ENCODE data around the gene CHN2.

The CHN2 gene

DNA sequence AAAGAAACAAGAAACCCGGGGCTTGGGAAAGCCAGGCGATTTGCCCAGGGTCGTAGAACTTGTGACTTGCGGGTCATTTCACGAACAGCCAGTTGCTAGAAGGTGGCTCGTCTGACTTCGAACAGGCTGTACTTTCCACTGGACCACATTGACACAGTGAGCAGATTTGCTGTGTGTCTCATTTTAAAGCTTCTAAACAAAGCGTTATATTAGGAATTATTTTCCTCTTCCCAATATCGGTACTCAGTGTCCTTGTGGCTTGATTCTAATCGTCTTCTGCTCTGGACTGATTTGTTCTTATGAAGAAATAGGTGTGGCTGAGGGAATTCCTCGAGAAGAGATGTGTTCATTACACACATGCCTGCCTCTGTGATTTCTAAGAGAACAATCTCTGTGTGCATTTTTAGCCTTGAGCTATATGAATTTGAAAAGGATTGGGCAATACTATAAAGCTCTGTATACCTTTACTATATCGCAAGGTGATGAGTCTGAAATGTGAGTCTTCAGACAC lies 219.1 kb downstream of the CHN2 start:
- no peak for DNase-seq

DNA sequence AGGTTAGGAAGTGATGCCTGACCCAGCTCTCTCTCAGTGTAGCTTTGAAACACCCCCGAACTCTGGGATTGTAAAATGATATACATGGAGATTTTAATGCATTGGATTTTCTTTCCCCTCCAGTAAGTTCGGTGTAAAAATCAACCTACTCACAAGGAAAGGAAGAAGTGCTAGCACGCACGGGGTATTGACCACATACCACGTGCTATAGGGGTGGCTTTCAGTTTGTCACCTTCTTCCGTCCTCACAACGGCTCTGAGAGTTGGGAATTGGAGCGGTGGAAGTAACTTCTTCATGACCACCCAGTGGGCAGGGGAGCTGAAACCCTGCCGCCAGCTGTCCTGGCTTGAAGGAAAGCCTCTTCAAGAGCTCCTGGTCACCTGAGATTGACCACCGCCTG lies 219.6 kb downstream of the CHN2 start:
- DNase-seq, result no peak

DNA sequence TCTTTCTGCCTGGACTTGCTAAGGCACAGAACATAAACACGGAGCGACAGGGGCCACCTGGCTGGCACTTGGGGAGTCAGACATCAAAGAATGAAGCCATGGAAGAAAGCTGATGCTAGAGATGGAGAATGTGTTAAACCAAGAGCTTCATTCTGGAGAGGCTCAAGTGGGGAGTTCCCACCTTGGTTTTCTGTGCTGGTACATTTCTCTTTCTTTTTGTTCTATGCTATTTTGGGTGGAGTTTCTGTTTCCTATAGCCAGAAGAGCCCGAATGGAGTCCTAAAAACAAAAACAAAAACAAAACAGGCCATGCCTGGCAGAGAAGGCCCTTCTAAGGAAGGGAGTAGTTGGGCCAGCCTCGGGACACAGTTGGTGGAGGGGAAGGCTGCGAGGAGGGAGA lies 220.6 kb downstream of the CHN2 start:
- no peak for DNase-seq

DNA sequence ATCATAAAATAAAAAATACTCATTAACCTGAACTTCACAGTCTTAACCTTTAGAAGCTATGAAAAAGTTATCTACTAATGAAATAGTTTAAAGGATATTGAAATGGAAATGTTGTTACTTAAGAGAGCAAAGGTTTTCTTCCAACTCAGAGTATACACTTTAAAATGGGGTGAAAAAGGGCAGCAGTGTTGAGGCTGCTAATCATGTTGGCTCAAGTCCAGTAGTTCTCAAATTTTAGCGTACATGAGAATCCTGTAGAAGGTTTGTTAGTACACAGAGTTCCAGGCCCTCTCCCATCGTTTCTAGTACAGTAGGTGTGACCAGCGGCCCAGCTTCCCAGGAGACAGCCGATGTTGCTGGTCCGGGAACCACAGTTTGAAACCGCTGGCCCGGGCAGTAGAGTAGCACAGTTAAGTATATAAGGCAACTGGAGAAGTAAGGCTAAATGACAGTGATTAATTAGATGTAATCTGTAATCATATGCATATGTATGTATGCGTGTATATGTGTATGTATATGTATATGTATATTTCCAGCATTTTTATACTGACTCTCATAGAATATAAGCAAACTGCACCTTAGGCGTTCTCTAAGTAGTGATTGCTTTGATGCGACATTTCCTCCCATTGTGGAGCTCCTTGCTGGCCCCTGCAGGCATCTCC lies 221.8 kb downstream of the CHN2 start:
- DNase-seq, result no peak

DNA sequence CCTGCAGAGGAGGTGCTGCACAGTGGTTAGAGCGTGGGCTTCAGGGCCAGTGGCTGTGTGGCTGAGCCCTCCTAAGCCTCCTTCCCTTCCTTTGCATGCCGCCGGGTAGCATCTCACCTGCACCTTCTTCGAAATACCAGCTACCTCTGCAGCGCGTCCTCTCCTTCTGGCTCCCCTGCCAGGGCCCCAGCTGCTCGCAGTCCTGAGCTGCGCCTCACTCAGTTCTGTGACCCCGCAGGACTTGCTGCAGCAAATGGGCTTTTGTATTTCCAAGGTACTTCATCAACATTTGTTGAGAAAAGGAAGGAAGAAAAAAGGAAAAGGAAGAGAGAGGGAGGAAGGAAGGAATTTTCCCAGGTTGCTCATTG lies 222.3 kb downstream of the CHN2 start:
- DNase-seq, result no peak

DNA sequence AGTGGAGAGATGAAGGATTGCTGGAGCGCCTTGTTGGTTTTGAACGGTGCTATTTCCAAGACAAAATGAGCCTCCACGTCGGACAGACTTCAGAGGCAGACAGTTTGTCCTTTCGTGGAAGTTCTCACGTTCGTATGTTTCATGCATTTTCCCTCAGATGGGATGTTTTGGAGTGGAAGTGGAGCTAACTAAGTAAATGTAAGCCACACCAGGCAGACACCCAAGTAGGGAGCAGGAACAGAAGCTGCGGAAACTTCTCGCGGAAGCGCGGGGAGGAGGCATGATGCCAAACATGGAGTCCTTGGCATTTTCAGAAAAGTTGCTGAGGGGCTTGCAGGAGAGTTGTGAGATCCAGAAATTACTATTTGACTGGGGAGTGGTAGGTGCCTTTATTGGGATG lies 223.5 kb downstream of the CHN2 start:
- DNase-seq, result no peak

DNA sequence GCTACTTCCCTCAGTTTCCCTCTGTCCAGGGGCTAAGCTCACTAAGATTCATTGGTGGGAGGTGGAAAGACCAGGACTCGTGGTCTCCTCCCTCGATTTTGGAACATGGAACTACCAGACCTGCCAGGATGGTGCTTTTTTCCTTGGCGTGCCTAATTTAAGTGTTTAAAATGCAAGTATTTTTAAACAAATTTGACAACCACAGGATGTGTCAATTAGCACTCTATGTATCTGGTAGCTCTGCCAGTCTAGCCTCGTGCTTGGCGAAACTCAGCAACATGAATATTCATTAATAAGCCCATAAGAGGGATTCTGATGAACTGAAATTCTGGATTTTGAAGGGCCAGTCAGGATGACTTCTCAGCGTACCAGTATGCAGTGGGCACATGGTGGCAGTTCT lies 224.1 kb downstream of the CHN2 start:
- no peak for DNase-seq

DNA sequence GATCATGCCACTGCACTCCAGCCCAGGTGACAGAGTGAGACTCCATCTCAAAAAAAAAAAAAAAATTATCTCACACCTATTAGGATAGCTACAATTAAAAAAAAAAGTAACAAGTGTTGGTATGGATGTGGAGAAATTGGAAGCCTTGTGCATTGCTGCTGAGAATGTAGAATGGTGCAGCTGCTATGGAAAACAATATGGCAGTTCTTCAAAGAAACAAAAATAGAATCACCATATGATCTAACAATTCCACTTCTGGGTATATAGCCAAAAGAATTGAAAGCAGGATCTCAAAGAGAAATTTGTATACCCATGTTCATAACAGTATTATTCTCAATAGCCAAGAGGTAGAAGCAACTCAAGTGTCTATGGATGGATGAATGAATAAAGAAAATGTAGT lies 225.4 kb downstream of the CHN2 start:
- no peak for DNase-seq

DNA sequence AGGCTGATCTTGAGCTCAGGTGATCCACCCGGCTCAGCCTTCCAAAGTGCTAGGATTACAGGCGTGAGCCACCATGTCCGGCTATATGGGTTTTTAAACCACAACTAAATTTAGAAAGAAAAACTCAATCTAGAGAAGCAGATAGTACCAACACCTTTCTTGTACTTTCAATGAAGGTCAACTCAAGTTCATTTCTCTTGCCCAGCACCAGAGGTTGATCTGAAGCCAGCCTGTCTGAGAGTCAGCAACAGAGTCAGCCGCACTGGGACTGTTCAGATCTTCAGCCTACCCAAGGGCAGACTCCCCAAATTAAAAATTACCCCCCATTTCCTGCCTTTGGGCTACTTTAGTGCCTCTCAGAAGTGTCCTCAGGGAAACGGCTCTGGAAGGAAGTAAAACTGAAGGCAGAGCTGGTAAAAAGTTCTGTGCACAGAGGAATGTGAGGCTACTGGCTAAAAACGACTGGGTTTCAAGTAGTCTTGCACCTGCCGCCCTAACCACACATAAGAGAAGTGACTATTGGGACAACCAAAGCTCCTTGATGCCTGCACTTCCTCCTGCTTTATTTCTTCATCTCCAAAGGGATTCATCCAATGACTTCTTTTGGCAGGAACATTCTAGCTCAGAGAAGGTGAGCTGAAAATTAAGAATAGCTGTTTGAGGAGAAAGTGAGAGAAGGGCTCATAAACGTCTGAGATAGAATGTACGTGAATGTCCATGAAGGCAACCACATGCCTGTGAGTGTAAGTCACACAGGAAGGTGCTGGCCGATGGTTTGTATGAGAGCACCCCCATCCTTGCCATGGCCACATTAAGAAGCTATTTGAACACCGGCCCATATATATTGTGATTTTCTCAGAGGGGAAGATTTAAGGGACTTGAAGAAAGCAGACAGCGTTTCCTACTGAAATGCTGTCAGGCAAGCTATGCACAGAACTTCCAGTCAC lies 226.7 kb downstream of the CHN2 start:
- DNase-seq, result no peak

DNA sequence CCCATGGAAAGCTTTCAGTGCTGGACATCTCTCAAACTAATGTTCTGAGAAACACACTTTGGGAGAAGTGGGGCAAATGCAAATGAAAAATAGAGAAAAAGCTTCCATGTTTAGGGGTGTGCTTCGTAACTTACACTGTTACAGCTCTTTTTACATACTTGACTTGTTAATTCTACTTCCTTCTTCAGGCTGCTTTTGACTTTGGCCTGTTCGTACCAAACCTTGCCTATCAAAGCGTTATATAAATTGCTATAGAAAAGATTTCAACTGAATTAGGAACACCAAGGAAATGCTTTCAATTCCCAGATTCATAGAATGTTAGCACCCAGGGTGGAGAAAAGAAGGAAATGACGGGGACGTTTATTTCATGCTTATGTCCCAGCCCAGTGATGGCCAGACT lies 228.3 kb downstream of the CHN2 start:
- DNase-seq, result no peak

DNA sequence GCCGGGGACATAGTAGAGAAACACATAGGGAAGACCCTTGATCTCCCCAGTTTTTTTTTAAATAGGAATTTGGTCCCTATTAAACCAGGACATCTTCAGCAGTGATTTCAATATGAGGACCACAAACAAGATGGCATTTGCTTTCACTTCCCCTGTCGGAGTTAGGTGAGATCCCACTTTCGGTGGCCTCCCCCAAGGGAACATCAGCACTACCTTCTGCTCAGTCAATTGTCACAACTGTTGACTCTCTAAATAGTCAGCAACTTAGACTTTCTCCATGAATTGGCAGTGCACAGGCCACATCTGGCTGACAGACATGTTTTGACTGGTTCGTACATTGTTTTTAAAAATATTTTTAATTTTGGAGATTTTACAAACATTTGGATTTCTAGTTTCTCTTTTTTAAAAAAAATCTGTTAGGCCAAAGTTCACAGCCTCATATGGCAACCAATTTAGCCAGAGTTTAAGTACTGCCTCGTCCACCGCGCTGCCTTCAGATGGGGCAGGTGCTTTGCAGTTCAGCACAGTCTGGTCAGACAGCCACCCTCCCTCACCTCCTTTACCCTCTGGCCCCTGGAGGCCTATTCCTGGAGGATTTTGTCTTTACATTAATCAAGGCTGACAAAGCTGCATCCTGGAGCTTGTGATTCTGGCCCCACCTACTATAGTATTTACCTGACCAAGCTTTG lies 229.9 kb downstream of the CHN2 start:
- DNase-seq, result no peak

DNA sequence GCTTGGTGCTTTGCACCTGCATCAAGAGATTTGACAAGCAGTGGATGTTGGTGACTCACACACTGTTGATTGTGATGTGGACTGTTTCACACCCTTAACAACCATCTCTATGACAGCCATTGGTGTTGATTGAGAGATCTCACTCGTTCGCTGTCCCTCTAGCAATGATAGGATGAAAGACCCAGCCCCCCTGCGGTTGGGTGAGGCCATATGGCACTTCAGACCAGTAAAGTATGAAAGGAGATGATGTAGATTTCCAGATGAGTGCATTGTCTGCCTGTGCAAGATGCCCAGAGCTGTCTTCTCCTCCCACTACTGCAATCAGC lies 230.4 kb downstream of the CHN2 start:
- DNase-seq, result no peak

DNA sequence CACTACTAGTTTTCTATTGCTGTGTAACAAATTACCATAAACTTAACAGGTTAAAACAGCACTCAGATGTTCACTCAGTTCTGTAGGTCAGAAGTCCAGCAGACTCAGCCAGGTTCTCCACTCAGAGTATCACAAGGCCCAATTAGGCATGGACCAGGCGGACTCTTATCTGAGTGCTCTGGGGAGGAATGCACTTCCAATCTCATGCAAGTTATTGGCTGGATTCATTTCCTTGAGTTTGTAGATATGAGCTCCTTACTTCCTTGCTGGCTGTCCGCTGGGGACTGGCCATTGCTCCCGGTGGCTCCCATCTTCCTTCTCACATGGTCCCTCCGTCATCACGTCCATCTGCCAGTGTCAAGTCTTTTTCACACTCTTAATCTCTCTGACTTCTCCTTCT lies 232.0 kb downstream of the CHN2 start:
- DNase-seq, result no peak

DNA sequence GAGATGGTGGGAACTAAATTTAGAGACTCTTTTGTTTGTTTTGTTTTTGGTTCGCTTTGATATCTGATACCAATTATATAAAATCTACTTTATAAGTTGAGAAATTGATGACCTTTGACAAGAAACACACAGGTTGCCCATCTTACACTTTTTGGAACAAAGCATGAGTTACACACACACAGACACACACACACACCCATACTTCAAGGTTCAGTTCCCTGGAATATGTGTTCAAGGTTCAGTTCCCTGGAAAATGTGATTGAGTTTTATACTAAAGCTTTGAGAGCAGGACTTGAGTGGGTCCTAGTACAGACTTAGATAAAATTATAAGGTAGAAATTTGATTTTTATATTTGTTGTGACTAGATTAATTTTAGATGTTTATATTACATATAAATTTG lies 234.8 kb downstream of the CHN2 start:
- no peak for DNase-seq

DNA sequence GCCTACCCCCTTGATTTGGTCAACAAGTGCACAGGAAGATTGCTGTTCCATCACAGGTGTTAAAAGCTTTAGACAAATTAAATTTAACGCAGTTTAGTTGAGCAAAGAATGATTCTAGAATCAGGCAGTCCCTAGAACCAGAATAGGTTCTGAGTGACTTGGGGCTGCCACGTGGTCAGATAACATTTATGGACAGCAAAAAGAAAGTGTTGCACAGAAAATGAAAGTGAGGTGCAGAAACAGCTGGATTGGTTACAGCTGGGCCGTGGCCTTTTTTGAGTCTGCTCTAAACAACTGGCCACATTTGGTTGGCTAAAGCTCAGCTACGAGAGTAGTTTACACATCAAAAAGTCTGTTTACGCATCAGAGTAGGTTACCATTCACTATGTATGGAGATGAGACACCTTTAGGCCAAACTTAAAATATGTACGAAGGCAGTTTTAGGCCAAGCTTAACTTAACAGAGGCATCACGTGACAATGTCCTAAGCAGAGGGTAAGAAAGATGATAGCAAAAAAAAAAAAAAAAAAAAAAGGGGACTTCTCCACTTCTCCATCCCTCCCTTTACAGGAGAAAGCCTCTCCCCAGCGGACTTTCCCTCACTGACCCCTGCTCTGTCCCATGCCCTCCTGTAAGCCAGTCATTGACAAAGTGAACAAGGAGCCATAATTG lies 235.8 kb downstream of the CHN2 start:
- DNase-seq, result no peak

DNA sequence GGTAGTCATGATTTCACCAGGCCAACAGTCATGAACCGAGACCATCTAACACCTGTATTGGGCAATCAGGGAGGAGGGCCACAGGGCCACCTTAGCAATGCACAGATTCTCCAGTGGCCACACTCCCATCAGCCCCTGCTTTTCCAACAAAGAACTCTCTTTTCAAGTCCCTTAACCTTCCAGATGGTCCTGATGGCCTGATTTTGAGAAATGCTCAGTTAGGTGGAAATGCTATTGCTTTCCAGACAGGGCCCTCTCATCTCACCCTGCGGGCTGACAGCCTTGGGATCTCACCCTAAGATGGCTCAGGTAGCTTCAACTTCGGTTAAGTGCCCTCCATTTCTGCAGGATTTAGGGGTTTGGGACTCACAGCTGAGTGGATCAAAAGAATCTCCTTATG lies 237.1 kb downstream of the CHN2 start:
- DNase-seq, result no peak

DNA sequence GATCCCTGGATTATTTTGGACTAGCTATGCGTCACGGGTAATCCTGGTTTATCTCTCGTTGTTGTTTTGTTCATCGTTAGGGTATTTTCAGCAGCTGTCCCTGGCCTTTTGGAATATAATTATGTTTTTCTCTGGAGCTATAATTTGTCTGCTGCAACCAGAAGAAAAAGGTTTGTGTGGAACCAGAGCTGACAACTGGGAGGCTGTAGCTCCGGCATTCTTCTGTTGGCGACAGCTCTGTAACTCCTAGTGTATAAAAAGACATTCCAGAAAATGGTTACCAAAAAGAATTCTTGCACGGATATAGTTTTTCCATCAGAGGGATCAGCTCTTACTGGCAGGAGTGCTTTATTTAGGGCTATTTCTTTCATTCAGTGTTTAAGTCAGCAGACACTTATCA lies 238.1 kb downstream of the CHN2 start:
- DNase-seq, result no peak

DNA sequence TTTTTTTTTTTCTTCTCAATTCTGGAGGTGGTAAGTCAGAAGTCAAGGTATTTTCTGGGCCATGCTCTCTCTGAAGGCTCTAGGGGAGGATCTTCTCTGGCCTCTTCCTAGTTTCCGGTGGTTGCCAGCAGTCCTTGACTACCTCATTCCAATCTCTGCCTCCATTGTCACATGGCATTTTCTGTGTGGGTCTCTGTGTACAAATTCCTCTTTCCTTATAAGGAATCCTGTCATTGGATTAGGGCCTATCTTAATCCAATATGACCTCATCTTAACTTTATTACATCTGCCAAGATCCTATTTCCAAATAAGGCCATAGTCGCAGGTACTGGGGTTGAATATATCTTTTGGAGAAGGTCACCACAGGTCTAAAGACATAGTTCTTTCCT lies 239.8 kb downstream of the CHN2 start:
- no peak for DNase-seq

DNA sequence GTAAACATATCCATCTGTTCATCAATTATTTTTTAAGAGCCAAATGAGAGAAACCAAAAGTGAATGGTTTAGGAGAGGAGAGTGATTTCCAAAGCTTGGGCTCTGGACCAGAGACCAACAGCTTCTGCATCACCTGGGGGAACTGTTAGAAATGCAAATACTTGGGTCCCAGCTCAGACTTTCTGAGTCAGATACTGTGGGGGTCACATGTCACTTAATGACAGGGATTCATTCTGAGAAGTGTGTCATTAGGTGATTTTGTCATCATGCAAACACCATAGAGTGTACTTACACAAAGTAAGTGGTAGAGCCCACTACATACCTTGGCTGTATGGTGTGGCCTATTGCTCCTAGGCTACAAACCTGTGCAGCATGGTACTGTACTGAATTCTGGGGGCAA lies 240.6 kb downstream of the CHN2 start:
- no peak for DNase-seq

DNA sequence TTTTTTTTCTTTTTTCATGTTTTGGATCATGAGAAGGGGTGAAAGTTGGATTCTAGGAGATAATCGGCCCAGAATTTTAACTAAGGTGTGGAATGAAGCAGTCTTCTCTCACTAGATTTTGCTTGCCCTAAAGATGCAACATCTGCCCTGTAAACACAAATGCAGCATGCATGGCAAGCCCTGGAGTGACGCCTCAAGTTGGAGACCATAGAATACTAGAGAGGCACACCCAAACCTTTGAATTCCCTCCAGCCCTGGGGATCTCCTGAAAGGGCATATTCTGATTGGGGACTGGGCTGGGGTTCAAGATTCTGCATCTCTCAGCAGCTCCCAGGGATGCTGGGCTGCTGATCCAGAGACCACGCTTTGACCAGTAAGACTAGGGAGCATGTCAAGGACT lies 241.3 kb downstream of the CHN2 start:
- no peak for DNase-seq

DNA sequence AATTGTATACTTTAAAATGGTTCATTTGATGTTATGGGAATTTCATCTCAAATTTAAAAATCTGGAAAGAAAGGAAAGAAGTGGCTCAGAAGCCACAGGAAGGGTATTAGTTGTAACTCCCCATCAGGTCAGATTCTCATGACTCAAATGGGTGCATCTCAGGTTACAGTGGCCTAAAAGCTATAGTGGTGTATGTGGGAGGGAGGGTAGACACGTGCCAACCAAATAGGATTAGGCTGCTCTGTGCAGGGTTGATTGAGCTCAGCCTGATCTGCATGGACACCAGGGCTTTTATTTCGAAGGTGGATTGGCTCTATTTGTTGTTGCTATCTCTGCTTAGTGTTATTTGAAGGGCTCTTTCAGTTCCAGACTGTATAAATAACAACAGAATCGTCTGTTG lies 247.6 kb downstream of the CHN2 start:
- no peak for DNase-seq

DNA sequence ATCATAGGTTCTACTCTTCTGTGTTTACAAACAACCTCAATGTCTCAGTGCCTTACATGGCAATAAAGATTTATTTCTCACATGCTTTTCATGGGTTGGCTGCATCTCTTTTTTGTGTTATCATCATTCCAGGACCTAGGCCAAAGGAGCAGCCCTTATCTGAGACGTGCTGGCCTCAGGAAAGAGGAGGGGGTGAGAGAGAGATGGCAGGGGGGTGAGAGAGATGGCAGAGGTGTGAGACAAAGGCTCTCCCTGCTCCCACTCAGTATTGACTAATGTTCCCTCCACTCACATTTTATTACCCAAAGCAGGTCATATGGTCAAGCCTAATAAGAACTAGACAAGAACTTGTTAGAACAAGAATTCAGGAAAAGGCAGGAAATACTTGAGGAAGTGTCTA lies 249.0 kb downstream of the CHN2 start:
- no peak for DNase-seq

DNA sequence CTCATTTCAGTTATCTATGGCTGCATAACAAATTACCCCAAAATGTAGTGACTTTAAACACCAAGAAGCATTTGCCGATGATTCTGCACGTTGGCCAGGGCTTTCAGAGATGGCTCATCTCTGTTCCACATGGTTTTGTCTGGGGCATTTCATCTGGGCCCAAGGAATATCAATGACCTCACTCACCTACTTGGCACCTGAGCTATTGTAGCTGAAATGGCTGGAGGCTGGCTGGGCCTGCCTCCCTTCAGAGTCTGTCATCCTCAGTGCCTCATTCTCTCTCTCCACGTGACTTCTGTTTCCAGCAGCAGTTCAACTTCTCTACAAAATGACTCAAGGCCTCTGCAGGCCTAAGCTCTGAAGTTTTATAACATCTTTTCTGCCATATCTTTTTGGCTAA lies 249.7 kb downstream of the CHN2 start:
- DNase-seq, result no peak

All from left hindlimb (tissue), 1 donor.